GM10266 (cell line): ENCODE measurements around the gene FRMD4A.

Experiments used
- DNase-seq: peaks from one replicate; pipeline ENCODE4 v3.0.0; 2012; ENCODE audit errors: extremely low spot score
- TF ChIP-seq, protein P1 (sequence below): IDR thresholded peaks from 2 replicates; pipeline ENCODE4 v1.5.1; 2012; ENCODE audit warnings: mild to moderate bottlenecking, low read depth; ENCODE audit not compliant: control insufficient read depth, insufficient read depth; ENCODE audit errors: missing control alignments

FRMD4A gene

DNA sequence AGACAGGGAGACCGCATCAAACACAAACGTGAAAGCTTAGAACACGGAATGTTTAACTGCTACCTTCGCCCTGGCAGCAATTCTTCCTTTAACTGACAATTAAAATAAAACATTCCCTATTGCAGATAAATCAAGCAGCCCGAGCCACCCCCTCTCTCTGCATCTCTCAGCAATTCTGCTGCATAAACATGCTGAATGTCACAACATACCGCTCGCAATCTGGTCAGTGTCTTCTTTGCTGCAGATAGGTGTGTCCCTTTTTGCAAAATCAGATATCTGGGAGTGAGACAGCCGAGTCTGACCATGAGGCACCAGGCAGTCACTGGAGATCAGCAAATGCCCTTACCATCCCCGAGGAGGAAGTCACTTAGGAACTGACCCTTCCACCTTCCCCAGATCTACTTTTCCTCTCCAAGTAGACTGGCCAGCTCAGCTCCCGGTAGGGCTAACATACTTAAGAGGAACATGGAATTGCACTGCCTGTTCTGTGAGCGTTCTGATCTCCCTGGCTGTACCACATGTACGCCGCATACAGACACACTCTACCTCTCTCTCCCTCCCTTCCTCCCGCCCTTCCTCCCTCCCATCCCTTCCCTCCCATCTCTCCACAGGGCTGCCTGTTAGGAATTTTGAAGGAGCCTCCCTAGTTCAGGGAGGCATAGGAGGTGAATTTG is at the start of gene FRMD4A:
Gene FRMD4A, minus strand, starts transcription at position 537 of the 674 bp plus-strand sequence.
- DNase-seq, result no peak
- TF ChIP-seq, protein P1, sequence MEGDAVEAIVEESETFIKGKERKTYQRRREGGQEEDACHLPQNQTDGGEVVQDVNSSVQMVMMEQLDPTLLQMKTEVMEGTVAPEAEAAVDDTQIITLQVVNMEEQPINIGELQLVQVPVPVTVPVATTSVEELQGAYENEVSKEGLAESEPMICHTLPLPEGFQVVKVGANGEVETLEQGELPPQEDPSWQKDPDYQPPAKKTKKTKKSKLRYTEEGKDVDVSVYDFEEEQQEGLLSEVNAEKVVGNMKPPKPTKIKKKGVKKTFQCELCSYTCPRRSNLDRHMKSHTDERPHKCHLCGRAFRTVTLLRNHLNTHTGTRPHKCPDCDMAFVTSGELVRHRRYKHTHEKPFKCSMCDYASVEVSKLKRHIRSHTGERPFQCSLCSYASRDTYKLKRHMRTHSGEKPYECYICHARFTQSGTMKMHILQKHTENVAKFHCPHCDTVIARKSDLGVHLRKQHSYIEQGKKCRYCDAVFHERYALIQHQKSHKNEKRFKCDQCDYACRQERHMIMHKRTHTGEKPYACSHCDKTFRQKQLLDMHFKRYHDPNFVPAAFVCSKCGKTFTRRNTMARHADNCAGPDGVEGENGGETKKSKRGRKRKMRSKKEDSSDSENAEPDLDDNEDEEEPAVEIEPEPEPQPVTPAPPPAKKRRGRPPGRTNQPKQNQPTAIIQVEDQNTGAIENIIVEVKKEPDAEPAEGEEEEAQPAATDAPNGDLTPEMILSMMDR, result no peak

- DNase-seq, result no peak
- TF ChIP-seq, protein P1, result no peak
Observed at GRCh38 chr10:14379556-14380280, 49.0 kb upstream of the FRMD4A start.

- TF ChIP-seq, protein P1, result no peak
- DNase-seq, result no peak
Observed at GRCh38 chr10:14378387-14378960, 47.8 kb upstream of the FRMD4A start.

DNA sequence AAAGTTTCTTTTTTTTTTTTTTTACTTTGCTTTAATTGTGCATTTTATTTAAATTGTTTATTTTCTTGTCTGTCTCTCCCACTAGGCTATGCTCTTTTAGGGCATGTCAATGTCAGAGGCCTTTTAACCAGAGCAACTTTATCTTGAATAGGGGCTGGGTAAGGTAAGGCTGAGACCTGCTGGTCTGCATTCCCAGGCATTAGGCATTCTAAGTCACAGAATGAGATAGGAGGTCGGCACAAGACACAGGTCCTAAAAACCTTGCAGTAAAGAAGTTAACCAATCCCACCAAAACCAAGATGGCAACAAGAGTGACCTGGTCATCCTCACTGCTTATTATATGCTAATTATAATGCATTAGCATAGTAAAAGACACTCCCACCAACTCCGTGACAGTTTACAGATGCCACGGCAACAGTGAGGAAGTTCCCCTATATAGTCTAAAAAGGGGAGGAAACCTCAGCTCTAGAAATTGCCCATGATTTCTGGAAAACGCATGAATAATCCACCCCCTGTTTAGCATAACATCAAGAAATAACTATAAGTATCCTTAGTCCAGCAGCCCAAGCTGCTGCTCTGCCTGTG is 47.0 kb upstream of the FRMD4A start:
- TF ChIP-seq, protein P1, result no peak
- no peak for DNase-seq

- TF ChIP-seq, protein P1, result no peak
Observed at GRCh38 chr10:14374745-14375445, 44.2 kb upstream of the FRMD4A start.

GRCh38 chr10:14372606-14373005 is 41.9 kb upstream of the FRMD4A start:
- TF ChIP-seq, protein P1, result no peak
- no peak for DNase-seq

More at GRCh38 chr10:14374745-14375445, 44.2 kb upstream of the FRMD4A start:
- no peak for DNase-seq
